Smooth muscle cell (in vitro differentiated cells): ENCODE measurements around the gene HPS4. TPM values are rescaled to one million over a fixed set of nuclear protein-coding genes. Genes with fewer than 3 reads are reported as not detected.

Source experiments
- DNase-seq: peaks from one replicate; lab custom pipeline; 2025; ENCODE audit not compliant: unreplicated experiment; lab: John Stamatoyannopoulos, UW
- H2AFZ ChIP-seq: fragments of 200-600 bp; sonication (generic); 2 replicates; pipeline ENCODE4 v1.6.0; 2016; ENCODE audit warnings: antibody characterized with exemption, low read depth, mild to moderate bottlenecking
- H3F3A ChIP-seq: fragments of 200-600 bp; sonication (generic); 2 replicates; pipeline ENCODE4 v1.6.0; 2017; ENCODE audit warnings: antibody characterized with exemption, low read depth
- H3K27ac ChIP-seq: fragments of 200-600 bp; sonication (generic); 2 replicates; pipeline ENCODE4 v1.5.1; 2016; ENCODE audit warnings: low read depth, mild to moderate bottlenecking
- H3K27me3 ChIP-seq: fragments of 200-600 bp; sonication (generic); 2 replicates; pipeline ENCODE4 v1.6.1; 2016; ENCODE audit warnings: low read depth, mild to moderate bottlenecking
- H3K36me3 ChIP-seq: fragments of 200-600 bp; sonication (generic); 2 replicates; pipeline ENCODE4 v1.5.1; 2016; ENCODE audit warnings: low read depth
- H3K4me1 ChIP-seq: fragments of 200-600 bp; sonication (generic); 2 replicates; pipeline ENCODE4 v1.5.1; 2016; ENCODE audit warnings: low read depth
- H3K4me2 ChIP-seq: fragments of 200-600 bp; sonication (generic); 2 replicates; pipeline ENCODE4 v1.6.0; 2016; ENCODE audit warnings: mild to moderate bottlenecking
- H3K4me3 ChIP-seq: fragments of 200-600 bp; sonication (generic); 2 replicates; pipeline ENCODE4 v1.5.1; 2016; ENCODE audit warnings: mild to moderate bottlenecking
- H3K79me2 ChIP-seq: fragments of 200-600 bp; sonication (generic); 2 replicates; pipeline ENCODE4 v1.6.0; 2016; ENCODE audit warnings: low read depth, mild to moderate bottlenecking
- H3K9ac ChIP-seq: fragments of 200-600 bp; sonication (generic); 2 replicates; pipeline ENCODE4 v1.6.0; 2016; ENCODE audit warnings: low read depth
- H3K9me3 ChIP-seq: fragments of 200-600 bp; sonication (generic); replicated peaks from 2 replicates; pipeline ENCODE4 v1.5.1; 2016; ENCODE audit warnings: low read depth
- H4K20me1 ChIP-seq: fragments of 200-600 bp; sonication (generic); 2 replicates; pipeline ENCODE4 v1.6.0; 2016; ENCODE audit warnings: low read depth
- CTCF ChIP-seq: fragments of 200-600 bp; sonication (generic); IDR thresholded peaks from 2 replicates; pipeline ENCODE4 v1.5.1; 2017; ENCODE audit warnings: borderline replicate concordance, mild to moderate bottlenecking, antibody characterized with exemption; ENCODE audit not compliant: insufficient read depth, poor library complexity, severe bottlenecking
- WGBS: methylation state at CpG from one replicate; pipeline ENCODE4 v1.1.7; 2016; ENCODE audit warnings: low lambda C conversion rate; 5-methylcytosine and 5-hydroxymethylcytosine counted together
- polyA plus RNA-seq: library from polyadenylated mRNA; unstranded; fragments of >200 nt; fragmentation: Nextera tagmentation; extraction: Ambion mirVana; gene quantifications from 2 replicates; pipeline ENCODE4 v1.2.1, GENCODE V29; 2016
- total RNA-seq: library from RNA; depleted of rRNA; stranded (reverse); fragments of >200 nt; gene quantifications from 2 replicates; pipeline ENCODE4 v1.2.3, GENCODE V29; 2014

Gene HPS4
- total and polyA plus RNA-seq, 2 experiments from 2014 or later = 18.2 to 46.3 TPM

- H3K79me2 ChIP-seq = no peaks in the 10 kb centered on the region
- H3K36me3 ChIP-seq = no peaks in the 10 kb centered on the region
Observed at GRCh38 chr22:26431261-26431995, 52.2 kb downstream of the HPS4 start.

GRCh38 chr22:26430600-26430999, 53.0 kb downstream of the HPS4 start:
- 65% methylated on average over 2 of the region's 2 CpGs for WGBS
- Histone ChIP-seq H3K27ac (no peak overlapping the region), H3K9ac (no peak overlapping the region), H4K20me1 (no peaks in the 10 kb centered on the region), H3K9me3 (no peaks in the 10 kb centered on the region), H3K4me2 (no peak overlapping the region), H3K79me2 (no peaks in the 10 kb centered on the region), H3K36me3 (no peaks in the 10 kb centered on the region), H2AFZ (no peak overlapping the region), H3F3A (peaks cover 10% of the 10 kb centered on the region), H3K4me3 (no peak overlapping the region), H3K27me3 (peaks cover 14% of the 10 kb centered on the region), H3K4me1 (peaks cover 18% of the 10 kb centered on the region)
- TF ChIP-seq CTCF = no peak
- DNase-seq = no peak

More at GRCh38 chr22:26431261-26431995, 52.2 kb downstream of the HPS4 start:
- peaks cover 5% of the 10 kb centered on the region for H3K27me3 ChIP-seq
- H3K9ac ChIP-seq = no peak overlapping the region
- TF ChIP-seq CTCF = no peak
- peaks cover 10% of the 10 kb centered on the region for H3F3A ChIP-seq
- H3K4me2 ChIP-seq = no peak overlapping the region
- no peaks in the 10 kb centered on the region for H4K20me1 ChIP-seq
- no peak for DNase-seq
- no peak overlapping the region for H3K4me3 ChIP-seq
- H3K9me3 ChIP-seq = no peaks in the 10 kb centered on the region
- WGBS = 93% methylated on average over 13 of the region's 13 CpGs
- peaks cover 18% of the 10 kb centered on the region for H3K4me1 ChIP-seq
- no peak overlapping the region for H3K27ac ChIP-seq
- H2AFZ ChIP-seq = no peak overlapping the region

- Histone ChIP-seq H3K36me3 (no peaks in the 10 kb centered on the region), H3K9ac (no peak overlapping the region), H2AFZ (no peak overlapping the region), H3K4me2 (peak overlapping the region; percentile 85), H3K27ac (no peak overlapping the region), H3K4me1 (peaks cover 18% of the 10 kb centered on the region), H3F3A (peaks cover 10% of the 10 kb centered on the region), H3K79me2 (no peaks in the 10 kb centered on the region), H3K27me3 (peaks cover 14% of the 10 kb centered on the region), H3K9me3 (no peaks in the 10 kb centered on the region), H3K4me3 (peak overlapping the region; percentile 68), H4K20me1 (no peaks in the 10 kb centered on the region)
- WGBS = 31% methylated on average over 8 of the region's 50 CpGs
- DNase-seq = no peak
- no peak for TF ChIP-seq CTCF
Observed at GRCh38 chr22:26429458-26430286, 53.9 kb downstream of the HPS4 start.
